Stimulated activated CD4-positive, alpha-beta T cell treated with anti-CD3 and anti-CD28 coated beads, TNF-alpha, amount 100 ng/mL, for 24 hours (primary cell): ENCODE data around the gene CASP4.

Source experiments
- DNase-seq, 3 experiments: peaks; one replicate each; pipeline ENCODE4 v3.0.0-alpha.2; 2020; ENCODE audit warnings: low read depth in 3 of 3

The CASP4 gene

DNA sequence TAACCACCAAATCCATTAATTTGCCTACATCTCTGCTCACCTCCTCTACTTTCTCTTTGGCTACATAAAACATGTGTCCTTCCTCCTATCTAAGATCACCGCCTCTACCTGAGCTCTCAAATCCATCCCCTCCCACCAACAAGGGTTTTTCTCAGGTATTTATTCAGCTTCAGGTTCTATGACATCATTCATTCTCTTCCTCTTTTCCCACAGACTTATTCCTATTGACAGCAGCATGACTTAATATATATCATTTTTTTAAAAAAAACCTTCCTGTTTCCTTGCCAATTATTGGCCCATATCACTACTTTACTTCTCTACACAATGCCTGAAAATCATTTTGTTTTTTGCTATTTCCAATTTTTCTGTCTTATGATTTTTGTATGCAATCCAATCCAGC, 74.5 kb downstream of the CASP4 start:
- DNase-seq: no peak
